Kidney glomerular epithelial cell (primary cell): Measurements from ENCODE around the gene CELF1.

Source experiments
- DNase-seq: peaks from one replicate; lab custom pipeline; 2025; lab: John Stamatoyannopoulos, UW

Gene CELF1

GRCh38 chr11:47509077-47509536 lies 43.8 kb downstream of the CELF1 start:
- DNase-seq = no peak

- no peak for DNase-seq
Observed at GRCh38 chr11:47508240-47508957, 44.5 kb downstream of the CELF1 start.

- no peak for DNase-seq
Observed at GRCh38 chr11:47507563-47508239, 45.2 kb downstream of the CELF1 start.

GRCh38 chr11:47506795-47507562 lies 46.0 kb downstream of the CELF1 start:
- DNase-seq = no peak

GRCh38 chr11:47506373-47506772 lies 46.6 kb downstream of the CELF1 start:
- DNase-seq = no peak

- DNase-seq = no peak
Observed at GRCh38 chr11:47504910-47505309, 48.0 kb downstream of the CELF1 start.

GRCh38 chr11:47503227-47503626 lies 49.7 kb downstream of the CELF1 start:
- DNase-seq = no peak

- DNase-seq = no peak
Observed at GRCh38 chr11:47502767-47503166, 50.2 kb downstream of the CELF1 start.

GRCh38 chr11:47501101-47501500 lies 51.8 kb downstream of the CELF1 start:
- no peak for DNase-seq

GRCh38 chr11:47500121-47500520 lies 52.8 kb downstream of the CELF1 start:
- no peak for DNase-seq

GRCh38 chr11:47499614-47500013 lies 53.3 kb downstream of the CELF1 start:
- DNase-seq = no peak

- DNase-seq = no peak
Observed at GRCh38 chr11:47499161-47499560, 53.8 kb downstream of the CELF1 start.

GRCh38 chr11:47498584-47499152 lies 54.3 kb downstream of the CELF1 start:
- DNase-seq = no peak

- no peak for DNase-seq
Observed at GRCh38 chr11:47498149-47498548, 54.8 kb downstream of the CELF1 start.

GRCh38 chr11:47496808-47497207 lies 56.1 kb downstream of the CELF1 start:
- DNase-seq = no peak

GRCh38 chr11:47495856-47496217 lies 57.1 kb downstream of the CELF1 start:
- DNase-seq = no peak

GRCh38 chr11:47495011-47495855 lies 57.7 kb downstream of the CELF1 start:
- DNase-seq = no peak

- no peak for DNase-seq
Observed at GRCh38 chr11:47489395-47489755, 63.6 kb downstream of the CELF1 start.

GRCh38 chr11:47488674-47489394 lies 64.1 kb downstream of the CELF1 start:
- no peak for DNase-seq

- no peak for DNase-seq
Observed at GRCh38 chr11:47488111-47488510, 64.8 kb downstream of the CELF1 start.

GRCh38 chr11:47487421-47487820 lies 65.5 kb downstream of the CELF1 start:
- no peak for DNase-seq
